ENCODE results near the gene ZNF225. TPM values are rescaled to one million over a fixed set of nuclear protein-coding genes. Genes with fewer than 3 reads are reported as not detected.

Gene ZNF225
- total RNA-seq, 4 donors from 2014 or later, result 0.75 to 1.4 (median 1.1) TPM

DNA sequence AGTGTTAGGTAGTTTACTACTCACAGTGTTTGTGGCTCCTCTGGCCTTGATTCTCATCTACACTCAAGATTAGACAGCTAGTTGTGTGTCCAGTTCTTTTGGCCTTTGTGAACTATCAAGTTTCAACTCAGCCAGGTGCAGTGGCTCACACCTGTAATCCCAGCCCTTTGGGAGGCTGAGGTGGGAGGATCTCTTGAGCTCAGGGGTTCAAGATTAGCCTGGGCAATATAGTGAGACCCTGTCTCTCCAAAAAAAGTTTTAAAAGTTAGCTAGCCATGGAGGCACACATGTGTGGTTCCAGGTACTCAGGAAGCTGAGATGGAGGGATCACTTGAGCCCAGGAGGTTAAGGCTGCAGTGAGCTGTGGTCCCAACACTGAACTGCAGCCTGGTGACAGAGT, 67.8 kb downstream of the ZNF225 start:
- in situ Hi-C loops (cut with MboI; ENCODE audit: low sequenced_read_pairs in 4 of 4), result no loop called here
- peaks cover 0 to 30% (median 4%) of the 10 kb centered on the region in 3 donors for H3K9me3 ChIP-seq

DNA sequence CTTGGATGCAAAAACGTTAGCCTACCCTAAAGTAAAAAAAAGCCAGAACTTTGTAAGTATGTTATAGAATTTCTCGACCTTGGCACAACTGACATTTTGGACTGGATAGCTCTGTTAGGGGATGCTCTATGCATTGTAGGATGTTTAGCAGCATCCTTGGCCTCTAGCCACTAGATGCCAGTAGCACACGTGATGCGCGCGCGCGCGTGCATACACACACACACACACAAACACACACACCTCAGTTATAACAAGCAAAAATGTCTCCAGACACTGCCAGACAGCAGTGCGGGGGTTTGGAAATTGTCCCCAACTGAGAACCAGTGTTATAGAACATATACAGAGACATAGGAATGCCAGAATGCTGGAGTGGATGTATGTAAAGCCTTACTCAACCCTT, 68.9 kb downstream of the ZNF225 start:
- DNase-seq (no peak), ATAC-seq (no peak)
- intact Hi-C loops (cut with DNase I; ENCODE audit: low total_unique reads) (no loop called here), in situ Hi-C loops (cut with MboI; ENCODE audit: low sequenced_read_pairs in 4 of 4) (no loop called here)
- Histone ChIP-seq H3K4me3 (no peak overlapping the region), H3K4me1 (no peaks in the 10 kb centered on the region), H3K27me3 (no peaks in the 10 kb centered on the region), H3K9me3 (peaks cover 0 to 18% (median 0%) of the 10 kb centered on the region in 3 donors), H3K36me3 (peaks cover 0 to 8% of the 10 kb centered on the region in 2 donors), H3K27ac (no peak overlapping the region)
- TF ChIP-seq POLR2A (IDR thresholded peaks at IDR 0.05), result no peak
- TF ChIP-seq, protein P1, sequence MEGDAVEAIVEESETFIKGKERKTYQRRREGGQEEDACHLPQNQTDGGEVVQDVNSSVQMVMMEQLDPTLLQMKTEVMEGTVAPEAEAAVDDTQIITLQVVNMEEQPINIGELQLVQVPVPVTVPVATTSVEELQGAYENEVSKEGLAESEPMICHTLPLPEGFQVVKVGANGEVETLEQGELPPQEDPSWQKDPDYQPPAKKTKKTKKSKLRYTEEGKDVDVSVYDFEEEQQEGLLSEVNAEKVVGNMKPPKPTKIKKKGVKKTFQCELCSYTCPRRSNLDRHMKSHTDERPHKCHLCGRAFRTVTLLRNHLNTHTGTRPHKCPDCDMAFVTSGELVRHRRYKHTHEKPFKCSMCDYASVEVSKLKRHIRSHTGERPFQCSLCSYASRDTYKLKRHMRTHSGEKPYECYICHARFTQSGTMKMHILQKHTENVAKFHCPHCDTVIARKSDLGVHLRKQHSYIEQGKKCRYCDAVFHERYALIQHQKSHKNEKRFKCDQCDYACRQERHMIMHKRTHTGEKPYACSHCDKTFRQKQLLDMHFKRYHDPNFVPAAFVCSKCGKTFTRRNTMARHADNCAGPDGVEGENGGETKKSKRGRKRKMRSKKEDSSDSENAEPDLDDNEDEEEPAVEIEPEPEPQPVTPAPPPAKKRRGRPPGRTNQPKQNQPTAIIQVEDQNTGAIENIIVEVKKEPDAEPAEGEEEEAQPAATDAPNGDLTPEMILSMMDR (IDR thresholded peaks at IDR 0.05 in 4 of 5, conservative IDR thresholded peaks at IDR 0.05 in 1 of 5), result no peak

More for the DNA sequence above, 67.8 kb downstream of the ZNF225 start:
- no peaks in the 10 kb centered on the region for H3K4me1 ChIP-seq
- H3K27me3 ChIP-seq, result no peaks in the 10 kb centered on the region
- ATAC-seq (no peak), DNase-seq (no peak)
- H3K4me3 ChIP-seq, result no peak overlapping the region
- TF ChIP-seq, protein P1 (IDR thresholded peaks at IDR 0.05 in 4 of 5, conservative IDR thresholded peaks at IDR 0.05 in 1 of 5), result no peak
- intact Hi-C loops (cut with DNase I; ENCODE audit: low total_unique reads), result no loop called here
- H3K27ac ChIP-seq, result no peak overlapping the region
- H3K36me3 ChIP-seq, result peaks cover 0 to 19% of the 10 kb centered on the region in 2 donors

Other genes starting within 250 kb of the ZNF225 start
- under 1 TPM; 0.29 to 0.87 (median 0.49) TPM for gene ZNF404, start 229.4 kb upstream of the ZNF225 start, total RNA-seq
- gene ZNF45, start 178.1 kb upstream of the ZNF225 start, total RNA-seq, result 1 to 10 TPM; 2.8 to 7.7 (median 4.0) TPM
- gene ZNF221, start 162.2 kb upstream of the ZNF225 start, total RNA-seq, result 10 to 100 TPM in 1 of 4 donors, 1 to 10 TPM in 1, under 1 TPM in 2; 0.76 to 15.3 (median 0.96) TPM
- gene ZNF155, start 129.2 kb upstream of the ZNF225 start, total RNA-seq, result 1 to 10 TPM in 3 of 4 donors, under 1 TPM in 1; 0.97 to 2.0 (median 1.6) TPM
- gene ZNF230, start 110.4 kb upstream of the ZNF225 start, total RNA-seq, result 1 to 10 TPM in 2 of 4 donors, under 1 TPM in 1, not detected in 1; 0.78 to 4.5 (median 4.5) TPM
- 1 to 10 TPM in 3 of 4 donors, under 1 TPM in 1; 0.56 to 1.6 (median 1.1) TPM for gene ZNF222, start 88.0 kb upstream of the ZNF225 start, total RNA-seq
- gene ZNF223, start 61.4 kb upstream of the ZNF225 start, total RNA-seq, result 1 to 10 TPM in 1 of 4 donors, under 1 TPM in 2, not detected in 1; 0.56 to 3.0 (median 0.91) TPM
- 1 to 10 TPM in 1 of 4 donors, under 1 TPM in 3; 0.38 to 1.3 (median 0.63) TPM for gene ZNF284, start 41.2 kb upstream of the ZNF225 start, total RNA-seq
- 10 to 100 TPM in 1 of 4 donors, 1 to 10 TPM in 3; 4.9 to 14.1 (median 6.9) TPM for gene ZNF224, start 19.0 kb upstream of the ZNF225 start, total RNA-seq
- 1 to 10 TPM; 2.2 to 3.5 (median 2.9) TPM for gene ZNF234, start 28.2 kb downstream of the ZNF225 start, total RNA-seq
- 1 to 10 TPM; 3.2 to 6.9 (median 3.8) TPM for gene ZNF226, start 51.7 kb downstream of the ZNF225 start, total RNA-seq
- gene ZNF227, start 99.1 kb downstream of the ZNF225 start, total RNA-seq, result 10 to 100 TPM in 1 of 4 donors, 1 to 10 TPM in 3; 6.8 to 17.7 (median 8.3) TPM
- 1 to 10 TPM in 3 of 4 donors, under 1 TPM in 1; 0.93 to 3.5 (median 1.5) TPM for gene ZNF233, start 146.5 kb downstream of the ZNF225 start, total RNA-seq
- gene ZNF235, start 191.6 kb downstream of the ZNF225 start, total RNA-seq, result 1 to 10 TPM; 1.9 to 3.3 (median 2.1) TPM
- 1 to 10 TPM in 3 of 4 donors, under 1 TPM in 1; 0.78 to 4.0 (median 1.6) TPM for gene ZNF112, start 243.3 kb downstream of the ZNF225 start, total RNA-seq

Data from gastrocnemius medialis (tissue), 4 donors.